HepG2 (cell line): ENCODE measurements around the gene CD79A. TPM values are rescaled to one million over a fixed set of nuclear protein-coding genes. Genes with fewer than 3 reads are reported as not detected.
A peak's percentile ranks its signal among the peaks of the same experiment; 100 is the strongest.

Experiments used
- ARID3A ChIP-seq: IDR thresholded peaks from 2 replicates; pipeline ENCODE4 v1.6.1; 2012; ENCODE audit warnings: low read depth, low read length, improper control_type of control experiment
- HMGA1 ChIP-seq: sonication (generic); formaldehyde crosslinking; conservative IDR thresholded peaks from 2 replicates; pipeline ENCODE4 v1.4.0; 2020; ENCODE audit warnings: missing genetic modification reagents
- KMT2A ChIP-seq: sonication (generic); formaldehyde crosslinking; IDR thresholded peaks from 2 replicates; pipeline ENCODE4 v1.4.0; 2020; ENCODE audit warnings: missing genetic modification reagents
- PRPF4 ChIP-seq: fragments of 200-400 bp; formaldehyde crosslinking; IDR thresholded peaks from 2 replicates; pipeline ENCODE4 v1.6.1; 2016; ENCODE audit warnings: low read length, low read depth; ENCODE audit not compliant: poor library complexity, severe bottlenecking
- RARG ChIP-seq: sonication (generic); formaldehyde crosslinking; IDR thresholded peaks from 2 replicates; pipeline ENCODE4 v1.4.0; 2020; ENCODE audit warnings: low read depth, mild to moderate bottlenecking, missing genetic modification reagents
- SIX4 ChIP-seq: sonication (generic); formaldehyde crosslinking; IDR thresholded peaks from 2 replicates; pipeline ENCODE4 v1.4.0; 2020; ENCODE audit warnings: missing genetic modification reagents
- TAF1 ChIP-seq: sonication (generic); formaldehyde crosslinking; IDR thresholded peaks from 2 replicates; pipeline ENCODE4 v1.4.0; 2020; ENCODE audit warnings: missing genetic modification reagents
- ZBTB2 ChIP-seq: sonication (generic); formaldehyde crosslinking; IDR thresholded peaks from 2 replicates; pipeline ENCODE4 v1.8.0; 2022; ENCODE audit warnings: low read depth, missing genetic modification reagents
- ZNF234 ChIP-seq: sonication (generic); formaldehyde crosslinking; conservative IDR thresholded peaks from 2 replicates; pipeline ENCODE4 v1.5.1; 2020; ENCODE audit warnings: mild to moderate bottlenecking, missing genetic modification reagents
- ZNF576 ChIP-seq: sonication (generic); formaldehyde crosslinking; IDR thresholded peaks from 2 replicates; pipeline ENCODE4 v1.4.0; 2020; ENCODE audit warnings: mild to moderate bottlenecking, missing genetic modification reagents
- ZNF775 ChIP-seq: sonication (generic); formaldehyde crosslinking; IDR thresholded peaks from 2 replicates; pipeline ENCODE4 v1.4.0; 2020; ENCODE audit warnings: missing genetic modification reagents, mild to moderate bottlenecking, moderate library complexity, borderline replicate concordance
- ZNF879 ChIP-seq: sonication (generic); formaldehyde crosslinking; IDR thresholded peaks from 2 replicates; pipeline ENCODE4 v1.8.1; 2023; ENCODE audit warnings: missing genetic modification reagents
- ZSCAN20 ChIP-seq: sonication (generic); formaldehyde crosslinking; IDR thresholded peaks from 2 replicates; pipeline ENCODE4 v1.4.0; 2020; ENCODE audit warnings: missing genetic modification reagents, mild to moderate bottlenecking, borderline replicate concordance
- polyA plus RNA-seq, 8 experiments: library from polyadenylated mRNA; depleted of rRNA in 3 of 8; stranded (reverse) in 7 of 8; unstranded in 1 of 8; fragments of >200 nt; fragmentation: Illumina TruSeq in 4 of 8; extraction: Trizol in 4 of 8; gene quantifications; 2 replicates each; pipeline versions ENCODE4 v1.2.1 to v1.2.3, GENCODE V29; 2011 to 2016; ENCODE audit warnings: low read depth in 4 of 8, missing spikeins in 1 of 8, mixed read lengths in 1 of 8; ENCODE audit not compliant: insufficient read depth in 1 of 8
- total RNA-seq, 5 experiments: library from RNA; depleted of rRNA; stranded (reverse); fragments of >200 nt; fragmentation: Illumina TruSeq; extraction: Trizol; gene quantifications; 2 replicates each; pipeline ENCODE4 v1.2.3, GENCODE V29; 2016; ENCODE audit warnings: low read depth in 1 of 5
- TF ChIP-seq, protein P1 (sequence below): sonication (generic); formaldehyde crosslinking; conservative IDR thresholded peaks from 2 replicates; pipeline ENCODE4 v1.4.0; 2020; ENCODE audit warnings: missing genetic modification reagents
- TF ChIP-seq, protein P2 (sequence below): sonication (generic); formaldehyde crosslinking; IDR thresholded peaks from 2 replicates; pipeline ENCODE4 v1.8.1; 2022; ENCODE audit warnings: mild to moderate bottlenecking, missing genetic modification reagents
- TF ChIP-seq, protein P3 (sequence below): sonication (generic); formaldehyde crosslinking; IDR thresholded peaks from 2 replicates; pipeline ENCODE4 v1.4.0; 2020; ENCODE audit warnings: missing genetic modification reagents

CD79A gene
- total and polyA plus RNA-seq, 2 of the 13 experiments (the other 11 are each of a cell fraction or from before 2014, with no cell fraction given) = 0.24 to 0.33 TPM

- TF ChIP-seq PRPF4 (no peak), ZSCAN20 (CRISPR knock-in tag) (peak; percentile 84), TAF1 (CRISPR knock-in tag) (peak; percentile 70; the same call in 1 of the 2 replicates), ZBTB2 (peak; percentile 96), SIX4 (peak; percentile 63; the same call in 1 of the 2 replicates), KMT2A (CRISPR knock-in tag) (peak; percentile 87), ZNF234 (CRISPR knock-in tag) (no peak), HMGA1 (CRISPR knock-in tag) (no peak), ZNF879 (CRISPR knock-in tag) (no peak), ZNF775 (no peak), ARID3A (0 out of 2 replicates have a peak, but pooled peaks have one; percentile 45), RARG (no peak), ZNF576 (CRISPR knock-in tag) (0 out of 2 replicates have a peak, but pooled peaks have one; percentile 34)
- TF ChIP-seq, protein P1, sequence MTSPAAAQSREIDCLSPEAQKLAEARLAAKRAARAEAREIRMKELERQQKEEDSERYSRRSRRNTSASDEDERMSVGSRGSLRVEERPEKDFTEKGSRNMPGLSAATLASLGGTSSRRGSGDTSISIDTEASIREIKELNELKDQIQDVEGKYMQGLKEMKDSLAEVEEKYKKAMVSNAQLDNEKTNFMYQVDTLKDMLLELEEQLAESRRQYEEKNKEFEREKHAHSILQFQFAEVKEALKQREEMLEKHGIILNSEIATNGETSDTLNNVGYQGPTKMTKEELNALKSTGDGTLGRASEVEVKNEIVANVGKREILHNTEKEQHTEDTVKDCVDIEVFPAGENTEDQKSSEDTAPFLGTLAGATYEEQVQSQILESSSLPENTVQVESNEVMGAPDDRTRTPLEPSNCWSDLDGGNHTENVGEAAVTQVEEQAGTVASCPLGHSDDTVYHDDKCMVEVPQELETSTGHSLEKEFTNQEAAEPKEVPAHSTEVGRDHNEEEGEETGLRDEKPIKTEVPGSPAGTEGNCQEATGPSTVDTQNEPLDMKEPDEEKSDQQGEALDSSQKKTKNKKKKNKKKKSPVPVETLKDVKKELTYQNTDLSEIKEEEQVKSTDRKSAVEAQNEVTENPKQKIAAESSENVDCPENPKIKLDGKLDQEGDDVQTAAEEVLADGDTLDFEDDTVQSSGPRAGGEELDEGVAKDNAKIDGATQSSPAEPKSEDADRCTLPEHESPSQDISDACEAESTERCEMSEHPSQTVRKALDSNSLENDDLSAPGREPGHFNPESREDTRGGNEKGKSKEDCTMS (CRISPR knock-in tag) = no peak
- TF ChIP-seq, protein P2, sequence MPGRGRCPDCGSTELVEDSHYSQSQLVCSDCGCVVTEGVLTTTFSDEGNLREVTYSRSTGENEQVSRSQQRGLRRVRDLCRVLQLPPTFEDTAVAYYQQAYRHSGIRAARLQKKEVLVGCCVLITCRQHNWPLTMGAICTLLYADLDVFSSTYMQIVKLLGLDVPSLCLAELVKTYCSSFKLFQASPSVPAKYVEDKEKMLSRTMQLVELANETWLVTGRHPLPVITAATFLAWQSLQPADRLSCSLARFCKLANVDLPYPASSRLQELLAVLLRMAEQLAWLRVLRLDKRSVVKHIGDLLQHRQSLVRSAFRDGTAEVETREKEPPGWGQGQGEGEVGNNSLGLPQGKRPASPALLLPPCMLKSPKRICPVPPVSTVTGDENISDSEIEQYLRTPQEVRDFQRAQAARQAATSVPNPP (CRISPR knock-in tag) = no peak
- TF ChIP-seq, protein P3, sequence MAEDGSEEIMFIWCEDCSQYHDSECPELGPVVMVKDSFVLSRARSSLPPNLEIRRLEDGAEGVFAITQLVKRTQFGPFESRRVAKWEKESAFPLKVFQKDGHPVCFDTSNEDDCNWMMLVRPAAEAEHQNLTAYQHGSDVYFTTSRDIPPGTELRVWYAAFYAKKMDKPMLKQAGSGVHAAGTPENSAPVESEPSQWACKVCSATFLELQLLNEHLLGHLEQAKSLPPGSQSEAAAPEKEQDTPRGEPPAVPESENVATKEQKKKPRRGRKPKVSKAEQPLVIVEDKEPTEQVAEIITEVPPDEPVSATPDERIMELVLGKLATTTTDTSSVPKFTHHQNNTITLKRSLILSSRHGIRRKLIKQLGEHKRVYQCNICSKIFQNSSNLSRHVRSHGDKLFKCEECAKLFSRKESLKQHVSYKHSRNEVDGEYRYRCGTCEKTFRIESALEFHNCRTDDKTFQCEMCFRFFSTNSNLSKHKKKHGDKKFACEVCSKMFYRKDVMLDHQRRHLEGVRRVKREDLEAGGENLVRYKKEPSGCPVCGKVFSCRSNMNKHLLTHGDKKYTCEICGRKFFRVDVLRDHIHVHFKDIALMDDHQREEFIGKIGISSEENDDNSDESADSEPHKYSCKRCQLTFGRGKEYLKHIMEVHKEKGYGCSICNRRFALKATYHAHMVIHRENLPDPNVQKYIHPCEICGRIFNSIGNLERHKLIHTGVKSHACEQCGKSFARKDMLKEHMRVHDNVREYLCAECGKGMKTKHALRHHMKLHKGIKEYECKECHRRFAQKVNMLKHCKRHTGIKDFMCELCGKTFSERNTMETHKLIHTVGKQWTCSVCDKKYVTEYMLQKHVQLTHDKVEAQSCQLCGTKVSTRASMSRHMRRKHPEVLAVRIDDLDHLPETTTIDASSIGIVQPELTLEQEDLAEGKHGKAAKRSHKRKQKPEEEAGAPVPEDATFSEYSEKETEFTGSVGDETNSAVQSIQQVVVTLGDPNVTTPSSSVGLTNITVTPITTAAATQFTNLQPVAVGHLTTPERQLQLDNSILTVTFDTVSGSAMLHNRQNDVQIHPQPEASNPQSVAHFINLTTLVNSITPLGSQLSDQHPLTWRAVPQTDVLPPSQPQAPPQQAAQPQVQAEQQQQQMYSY (CRISPR knock-in tag) = peak; percentile 42; the same call in 1 of the 2 replicates
Measured at GRCh38 chr19:41883821-41884733, 7.0 kb downstream of the CD79A start (continued).
